IMR-90 (cell line): ENCODE measurements around the gene DOCK1.

Experiments
- BHLHE40 ChIP-seq: fragments of 150-350 bp; IDR thresholded peaks from 2 replicates; pipeline ENCODE4 v1.6.1; 2016; ENCODE audit warnings: mild to moderate bottlenecking, low read depth, low read length
- CEBPB ChIP-seq: IDR thresholded peaks from 2 replicates; pipeline ENCODE4 v1.6.1; 2012; ENCODE audit warnings: low read depth, low read length, improper control_type of control experiment
- FOS ChIP-seq: fragments of 150-350 bp; IDR thresholded peaks from 2 replicates; pipeline ENCODE4 v1.6.1; 2016; ENCODE audit warnings: low read depth, low read length
- MAFK ChIP-seq: IDR thresholded peaks from 2 replicates; pipeline ENCODE4 v1.6.1; 2012; ENCODE audit warnings: low read depth, low read length, improper control_type of control experiment
- MXI1 ChIP-seq: IDR thresholded peaks from 2 replicates; pipeline ENCODE4 v1.6.1; 2012; ENCODE audit warnings: low read depth, mild to moderate bottlenecking, low read length, moderate library complexity, borderline replicate concordance
- POLR2A ChIP-seq: IDR thresholded peaks from 2 replicates; pipeline ENCODE4 v1.6.1; 2012; ENCODE audit warnings: mild to moderate bottlenecking, low read depth, low read length
- RAD21 ChIP-seq: IDR thresholded peaks from 2 replicates; pipeline ENCODE4 v1.6.1; 2012; ENCODE audit warnings: low read length, improper control_type of control experiment
- RCOR1 ChIP-seq: IDR thresholded peaks from 2 replicates; pipeline ENCODE4 v1.6.1; 2012; ENCODE audit warnings: mild to moderate bottlenecking, low read length, improper control_type of control experiment; ENCODE audit not compliant: insufficient replicate concordance
- RFX5 ChIP-seq: IDR thresholded peaks from 2 replicates; pipeline ENCODE4 v1.8.0; 2012; ENCODE audit warnings: low read depth, mild to moderate bottlenecking, low read length, moderate library complexity
- TF ChIP-seq, protein P1 (sequence below): conservative IDR thresholded peaks from 2 replicates; pipeline ENCODE4 v1.5.1; 2012; ENCODE audit warnings: mild to moderate bottlenecking, low read depth, low read length, improper control_type of control experiment

DNA sequence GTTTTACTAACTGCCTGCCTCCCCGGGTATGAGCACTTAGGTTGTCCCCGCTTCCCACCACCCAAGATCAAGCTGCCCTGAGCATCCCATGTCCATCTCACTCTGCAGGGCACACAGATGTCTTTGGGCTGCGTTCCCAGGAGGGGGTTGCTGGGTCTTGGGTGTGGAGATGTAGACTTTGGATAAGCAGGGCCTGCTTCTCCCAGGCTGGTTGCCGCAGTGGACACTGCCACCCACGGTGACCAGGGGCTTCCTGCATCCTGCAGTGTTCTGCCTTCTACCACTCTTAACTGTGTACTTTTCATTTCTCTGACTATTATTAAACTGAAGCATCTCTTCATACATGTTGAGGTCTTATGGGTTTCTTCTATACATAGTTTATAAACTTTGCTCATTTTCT lies 70.0 kb downstream of the DOCK1 start:
- TF ChIP-seq, protein P1, sequence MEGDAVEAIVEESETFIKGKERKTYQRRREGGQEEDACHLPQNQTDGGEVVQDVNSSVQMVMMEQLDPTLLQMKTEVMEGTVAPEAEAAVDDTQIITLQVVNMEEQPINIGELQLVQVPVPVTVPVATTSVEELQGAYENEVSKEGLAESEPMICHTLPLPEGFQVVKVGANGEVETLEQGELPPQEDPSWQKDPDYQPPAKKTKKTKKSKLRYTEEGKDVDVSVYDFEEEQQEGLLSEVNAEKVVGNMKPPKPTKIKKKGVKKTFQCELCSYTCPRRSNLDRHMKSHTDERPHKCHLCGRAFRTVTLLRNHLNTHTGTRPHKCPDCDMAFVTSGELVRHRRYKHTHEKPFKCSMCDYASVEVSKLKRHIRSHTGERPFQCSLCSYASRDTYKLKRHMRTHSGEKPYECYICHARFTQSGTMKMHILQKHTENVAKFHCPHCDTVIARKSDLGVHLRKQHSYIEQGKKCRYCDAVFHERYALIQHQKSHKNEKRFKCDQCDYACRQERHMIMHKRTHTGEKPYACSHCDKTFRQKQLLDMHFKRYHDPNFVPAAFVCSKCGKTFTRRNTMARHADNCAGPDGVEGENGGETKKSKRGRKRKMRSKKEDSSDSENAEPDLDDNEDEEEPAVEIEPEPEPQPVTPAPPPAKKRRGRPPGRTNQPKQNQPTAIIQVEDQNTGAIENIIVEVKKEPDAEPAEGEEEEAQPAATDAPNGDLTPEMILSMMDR, result no peak
- TF ChIP-seq POLR2A (no peak), RFX5 (no peak), BHLHE40 (no peak), RAD21 (no peak), RCOR1 (no peak), FOS (no peak), CEBPB (no peak), MAFK (no peak), MXI1 (no peak)
